Middle frontal gyrus (tissue), 1 donor: ENCODE results near the gene SPATA3.

Source experiments
- DNase-seq: peaks from one replicate; pipeline ENCODE4 v3.0.0-alpha.2; 2015; ENCODE audit warnings: low spot score; ENCODE audit errors: extremely low spot score

SPATA3 gene

GRCh38 chr2:230995821-230996220 lies at the start of gene SPATA3:
SPATA3 (plus strand) TSS chr2:230996121; CDS start chr2:230996234, 113 bp downstream.
- no peak for DNase-seq

DNA sequence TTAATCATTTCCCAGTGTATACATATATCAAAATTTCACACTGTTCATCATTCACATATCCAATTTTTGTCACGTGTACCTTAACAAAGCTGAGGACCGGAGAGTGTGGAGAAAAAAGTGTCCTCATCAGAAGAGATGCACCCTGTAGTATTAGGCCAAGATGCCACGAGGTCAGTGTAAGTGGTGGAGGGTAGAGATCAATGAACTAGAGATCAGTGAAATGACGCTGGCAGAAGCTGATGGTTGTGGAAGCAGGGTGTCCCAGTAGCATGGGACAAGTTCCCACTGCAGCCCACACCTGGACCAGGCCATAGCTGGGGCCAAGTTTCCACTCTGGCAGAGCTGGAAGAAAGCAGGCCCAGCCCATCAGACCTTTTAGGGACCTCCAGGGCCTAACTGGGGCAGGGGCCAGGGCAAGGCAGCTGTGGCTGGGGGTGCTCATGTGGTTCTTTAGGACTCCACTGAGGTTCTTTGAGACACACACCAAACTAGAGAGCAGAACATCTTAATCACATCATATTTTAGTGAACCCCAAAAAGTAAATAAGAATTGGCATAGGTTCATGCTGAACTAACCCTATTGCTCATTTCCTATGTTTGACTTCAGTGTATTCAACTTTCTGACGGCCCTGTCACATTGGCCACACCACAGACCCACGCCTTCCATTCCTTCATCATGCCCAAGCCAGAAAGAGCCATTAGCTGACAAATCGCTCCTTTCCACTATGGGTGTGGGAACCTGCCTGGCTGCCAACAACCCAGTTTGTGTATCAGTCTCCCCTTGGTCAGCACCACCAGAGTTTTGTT lies 49.3 kb upstream of the SPATA3 start:
- DNase-seq: no peak

- no peak for DNase-seq
Observed at GRCh38 chr2:230947235-230947576, 48.7 kb upstream of the SPATA3 start.

GRCh38 chr2:230947908-230948365 lies 48.0 kb upstream of the SPATA3 start:
- no peak for DNase-seq

- DNase-seq: no peak
Observed at GRCh38 chr2:230949966-230950873, 45.7 kb upstream of the SPATA3 start.

- no peak for DNase-seq
Observed at GRCh38 chr2:230950874-230951339, 45.0 kb upstream of the SPATA3 start.

DNA sequence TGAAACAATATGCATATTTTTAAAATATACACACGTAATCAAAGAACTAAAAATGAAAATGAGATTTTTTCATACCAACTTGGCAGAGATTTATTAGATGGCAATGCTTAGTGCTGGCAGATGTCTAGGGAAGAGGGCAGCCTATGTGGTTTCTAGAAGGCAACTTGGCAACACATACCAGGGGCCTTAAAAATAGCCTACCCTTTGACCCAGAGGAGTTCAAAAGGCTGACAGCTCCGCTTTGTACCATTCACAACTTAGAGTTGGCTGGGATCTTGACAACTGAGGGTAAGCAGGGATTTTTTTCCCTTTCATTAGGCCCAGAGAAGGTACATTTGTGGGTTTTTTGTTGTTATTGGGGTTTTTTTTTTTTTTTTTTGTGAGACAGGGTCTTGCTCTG lies 44.5 kb upstream of the SPATA3 start:
- DNase-seq: no peak

GRCh38 chr2:230952226-230952956 lies 43.5 kb upstream of the SPATA3 start:
- DNase-seq: no peak

- DNase-seq: no peak
Observed at GRCh38 chr2:230953845-230954244, 42.1 kb upstream of the SPATA3 start.

- DNase-seq: no peak
Observed at GRCh38 chr2:230954746-230955145, 41.2 kb upstream of the SPATA3 start.

DNA sequence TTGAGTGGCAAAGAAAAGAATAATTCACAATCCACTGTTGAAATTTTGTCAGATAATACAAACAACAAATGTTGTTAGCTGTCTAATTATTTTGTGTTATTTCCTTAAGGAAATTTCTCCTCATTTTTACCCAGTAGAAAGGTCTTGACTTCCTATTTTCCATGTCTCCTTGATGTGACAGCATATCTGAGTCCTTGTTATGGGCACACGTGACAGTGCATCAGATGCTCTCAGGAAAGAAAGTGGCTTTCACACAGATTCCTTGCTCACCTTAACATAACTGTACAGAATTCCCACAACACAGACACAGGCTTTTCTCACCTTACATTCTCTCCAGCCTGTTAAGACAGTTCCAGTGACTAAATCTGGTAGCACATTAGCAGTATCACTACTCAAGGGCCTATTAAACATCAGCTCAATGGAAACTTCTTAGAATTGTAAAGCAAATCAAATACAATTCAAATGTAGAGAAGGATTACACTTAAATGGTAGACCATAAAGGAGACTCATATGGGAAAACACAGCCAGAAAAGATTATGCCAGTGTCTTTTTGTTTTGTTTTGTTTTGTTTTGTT lies 40.7 kb upstream of the SPATA3 start:
- DNase-seq: no peak

DNA sequence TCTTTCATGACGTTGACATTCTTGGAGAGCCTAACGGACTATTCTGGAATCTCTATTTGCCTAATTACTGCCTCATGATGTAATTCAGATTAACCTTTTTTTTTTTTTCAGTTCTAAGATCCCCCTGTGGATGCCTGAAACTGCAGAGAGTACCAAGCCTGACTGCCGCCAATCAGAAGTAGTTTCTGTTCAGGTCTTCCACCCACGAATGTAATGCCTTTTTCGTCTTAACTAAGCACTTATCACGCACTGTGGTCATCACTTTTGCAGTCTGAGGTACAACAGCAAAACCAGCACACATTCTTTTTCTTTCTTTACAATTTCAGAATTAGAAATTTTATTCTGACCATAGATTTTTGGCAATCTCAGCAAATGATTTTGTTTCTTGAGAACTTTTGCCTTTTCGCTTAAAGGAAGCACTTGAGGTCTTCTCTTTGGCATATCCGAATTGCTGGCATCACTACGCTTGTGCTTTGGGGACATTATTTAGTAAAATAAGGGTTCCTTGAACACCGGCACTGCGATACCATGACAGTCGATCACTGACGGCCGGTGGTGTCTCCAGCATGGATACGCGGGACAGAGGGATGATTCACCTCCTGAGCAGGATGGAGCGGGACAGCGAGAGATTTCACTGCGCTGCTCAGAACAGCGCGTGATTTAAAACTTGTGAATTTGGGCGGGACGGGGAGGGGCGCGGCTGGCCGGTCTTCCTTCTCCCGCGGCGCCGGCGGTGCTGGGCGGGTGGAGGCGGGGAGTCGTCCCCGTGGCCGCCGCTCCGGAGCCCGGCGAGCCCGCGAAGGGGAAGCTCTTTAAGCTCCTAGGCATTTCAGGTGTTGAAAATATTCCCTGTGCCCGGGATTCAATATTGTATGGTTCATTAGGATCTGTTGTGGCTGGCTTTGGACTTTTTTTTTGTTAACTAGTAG lies 38.8 kb upstream of the SPATA3 start:
- DNase-seq: no peak

DNA sequence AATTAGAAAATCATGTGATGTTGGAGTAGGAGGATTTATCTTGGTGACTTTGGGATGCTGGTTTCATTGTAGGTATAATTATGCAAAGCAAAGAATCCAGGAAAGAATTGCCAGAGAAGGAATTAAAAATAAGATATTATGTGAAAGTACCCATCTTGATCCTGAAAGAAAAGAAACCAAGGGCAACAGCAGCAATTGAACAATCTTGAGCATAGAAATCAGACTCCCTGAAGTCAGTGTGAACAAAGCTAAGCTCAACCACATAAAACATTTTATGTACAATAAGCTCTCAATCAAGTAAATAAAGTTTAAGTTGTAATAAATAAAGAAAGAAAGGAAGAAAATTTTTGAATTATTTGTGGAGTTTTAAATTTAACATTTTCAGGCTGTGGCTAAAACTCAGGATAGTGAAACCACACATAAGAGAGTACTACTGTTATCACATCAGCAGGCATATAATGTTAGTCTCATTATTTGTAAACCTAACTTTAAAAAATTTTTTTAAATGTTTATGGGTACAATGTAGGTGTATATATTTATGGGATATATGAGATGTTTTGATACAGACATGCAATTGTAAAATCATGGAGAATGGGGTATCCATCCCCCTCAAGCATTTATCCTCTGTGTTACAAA lies 38.0 kb upstream of the SPATA3 start:
- no peak for DNase-seq

- DNase-seq: no peak
Observed at GRCh38 chr2:230958820-230959756, 36.8 kb upstream of the SPATA3 start.

GRCh38 chr2:230960026-230960425 lies 35.9 kb upstream of the SPATA3 start:
- DNase-seq: no peak

GRCh38 chr2:230961091-230961491 lies 34.8 kb upstream of the SPATA3 start:
- DNase-seq: no peak

DNA sequence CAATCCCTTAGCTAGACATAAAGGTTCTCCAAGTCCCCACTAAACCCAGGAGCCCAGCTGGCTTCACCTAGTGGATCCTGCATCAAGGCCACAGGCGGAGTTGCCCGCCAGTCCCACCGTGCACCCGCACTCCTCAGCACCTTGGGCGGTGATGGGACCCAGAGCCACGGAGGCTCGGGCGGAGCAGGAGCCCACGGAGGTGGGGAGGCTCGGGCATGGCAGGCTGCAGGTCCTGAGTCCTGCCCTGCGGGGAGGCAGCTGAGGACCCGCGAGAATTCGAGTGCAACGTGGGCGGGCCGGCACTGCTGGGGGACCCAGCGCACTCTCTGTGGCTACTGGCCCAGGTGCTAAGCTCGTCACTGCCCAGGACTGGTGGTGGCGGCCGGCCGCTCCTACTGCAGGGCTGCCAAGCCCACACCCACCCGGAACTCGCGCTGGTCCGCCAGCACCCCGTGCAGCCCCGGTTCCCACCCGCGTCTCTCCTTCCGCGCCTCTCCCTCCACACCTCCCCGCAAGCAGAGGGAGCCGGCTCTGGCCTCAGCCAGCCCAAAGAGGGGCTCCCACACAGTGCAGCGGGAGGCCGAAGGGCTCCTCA lies 31.7 kb upstream of the SPATA3 start:
- no peak for DNase-seq

- DNase-seq: no peak
Observed at GRCh38 chr2:230967113-230967512, 28.8 kb upstream of the SPATA3 start.
